HepG2 (cell line): Measurements from ENCODE around the gene GADD45B. TPM values are rescaled to one million over a fixed set of nuclear protein-coding genes. Genes with fewer than 3 reads are reported as not detected.
A peak's percentile ranks its signal among the peaks of the same experiment; 100 is the strongest.

Experiments
- ATAC-seq: fragments of 200-7000 bp; cut with Tn5 transposase; 3 replicates; pipeline ENCODE4 v1.9.1; 2020; ENCODE audit warnings: mild to moderate bottlenecking, moderate library complexity
- Bru-seq: library from RNA; stranded (reverse); fragments of 400-500 nt; gene quantifications from one replicate; lab custom pipeline; 2021; lab: Mats Ljungman, UMichigan
- BruChase-seq, 2 experiments: library from RNA; stranded (reverse); fragments of 400-500 nt; gene quantifications; one replicate each; lab custom pipeline; 2021; lab: Mats Ljungman, UMichigan
- BruUV-seq: library from RNA; stranded (reverse); fragments of 400-500 nt; replicated peaks from 2 replicates; lab custom pipeline; 2021; lab: Mats Ljungman, UMichigan
- CTCF ChIA-PET: fragments of 300-600 bp; formaldehyde crosslinking; extraction: SDS; loops from one replicate; lab custom pipeline; 2021; ENCODE audit warnings: low total read pairs, inconsistent platforms, low intra/inter-chr PET ratio; lab: Yijun Ruan, JAX
- POLR2A ChIA-PET: fragments of 350-600 bp; sonication (Branson Sonifier 250); formaldehyde crosslinking; loops from one replicate; lab custom pipeline; 2020; ENCODE audit warnings: antibody characterized with exemption, inconsistent platforms; lab: Yijun Ruan, JAX
- DNase-seq: peaks from one replicate; pipeline ENCODE4 v3.0.0-alpha.2; 2015; ENCODE audit warnings: low spot score
- FAIRE-seq: peaks from 3 replicates; lab custom pipeline; 2011; peaks lifted over from hg19 to GRCh38; lab: Jason Lieb, UNC
- H2AFZ ChIP-seq: one replicate; pipeline ENCODE4 v1.6.1; 2011; ENCODE audit warnings: low read length, inconsistent platforms
- H3K27ac ChIP-seq: fragments of 300-600 bp; 3 replicates; pipeline ENCODE4 v1.8.0; 2011; ENCODE audit warnings: mixed run types, mild to moderate bottlenecking, mixed read lengths, low read length, inconsistent platforms; ENCODE audit not compliant: insufficient read depth; ENCODE audit errors: extremely low read length
- H3K27me3 ChIP-seq, 2 experiments: fragments of 200-600 bp in 1 of 2; 2 replicates in 1 of 2; 3 replicates in 1 of 2; pipeline versions ENCODE4 v1.6.0 to v1.8.0; 2011; ENCODE audit warnings: low read length in 2 of 2, mild to moderate bottlenecking in 2 of 2, moderate library complexity in 2 of 2, inconsistent platforms in 1 of 2; ENCODE audit not compliant: insufficient read depth in 2 of 2, control insufficient read depth in 1 of 2
- H3K36me3 ChIP-seq, 2 experiments: fragments of 200-600 bp in 1 of 2; replicated peaks in 1 of 2; 2 replicates in 1 of 2; 3 replicates in 1 of 2; pipeline versions ENCODE4 v1.5.1 to v1.8.0; 2011; ENCODE audit warnings: low read length in 2 of 2, inconsistent platforms in 1 of 2; ENCODE audit not compliant: insufficient read depth in 2 of 2, control insufficient read depth in 1 of 2
- H3K4me1 ChIP-seq: 2 replicates; pipeline ENCODE4 v1.5.1; 2012; ENCODE audit warnings: low read length, inconsistent platforms; ENCODE audit not compliant: insufficient read depth
- H3K4me2 ChIP-seq: 2 replicates; pipeline ENCODE4 v1.6.0; 2011; ENCODE audit warnings: low read depth, low read length, inconsistent platforms
- H3K4me3 ChIP-seq, 3 experiments: fragments of 200-600 bp in 1 of 3; sonication (generic), shearing (Covaris generic) in 1 of 3; replicated peaks in 1 of 3; 2 replicates each; pipeline ENCODE4 v1.5.1; 2011 to 2016; ENCODE audit warnings: low read length in 3 of 3, inconsistent platforms in 2 of 3, low read depth in 2 of 3, mild to moderate bottlenecking in 2 of 3, control low read depth in 1 of 3, mixed read lengths in 1 of 3; ENCODE audit not compliant: insufficient read depth in 1 of 3
- H3K79me2 ChIP-seq: one replicate; pipeline ENCODE4 v1.6.1; 2011; ENCODE audit warnings: low read length, inconsistent platforms; ENCODE audit not compliant: insufficient read depth
- H3K9ac ChIP-seq: 2 replicates; pipeline ENCODE4 v1.6.0; 2011; ENCODE audit warnings: mild to moderate bottlenecking, low read depth, low read length, inconsistent platforms; ENCODE audit not compliant: insufficient read depth
- H3K9me3 ChIP-seq: 2 replicates; pipeline ENCODE4 v1.5.1; 2012; ENCODE audit warnings: mild to moderate bottlenecking, low read length
- H4K20me1 ChIP-seq: 2 replicates; pipeline ENCODE4 v1.6.0; 2011; ENCODE audit warnings: inconsistent platforms, mild to moderate bottlenecking, low read length, moderate library complexity; ENCODE audit not compliant: insufficient read depth
- MAZ ChIP-seq, 2 experiments: sonication (generic) in 1 of 2; formaldehyde crosslinking in 1 of 2; IDR thresholded peaks; 2 replicates each; pipeline versions ENCODE4 v1.5.0 to v1.6.1; 2012 to 2020; ENCODE audit warnings: low read depth in 2 of 2, mild to moderate bottlenecking in 2 of 2, borderline replicate concordance in 1 of 2, improper control_type of control experiment in 1 of 2, low read length in 1 of 2, missing genetic modification reagents in 1 of 2, moderate library complexity in 1 of 2
- ZMYM4 ChIP-seq: sonication (generic); formaldehyde crosslinking; IDR thresholded peaks from 2 replicates; pipeline ENCODE4 v1.8.1; 2023; ENCODE audit warnings: mild to moderate bottlenecking, missing genetic modification reagents
- ZNF253 ChIP-seq: sonication (generic); formaldehyde crosslinking; IDR thresholded peaks from 2 replicates; pipeline ENCODE4 v1.8.0; 2022; ENCODE audit warnings: mild to moderate bottlenecking, missing genetic modification reagents, borderline replicate concordance
- WGBS: methylation state at CpG from one replicate; pipeline ENCODE4 v1.1.6; 2017; ENCODE audit warnings: low lambda C conversion rate; 5-methylcytosine and 5-hydroxymethylcytosine counted together
- in situ Hi-C: cut with HindIII; loops from 2 replicates; pipeline ENCODE4 v1.10.0; 2017; ENCODE audit warnings: low pct_unique_long_range_greater_than_20kb; ENCODE audit not compliant: extremely low pct_ligation_motif_present
- intact Hi-C: fragments of 100-400 bp; cut with micrococcal nuclease; formaldehyde crosslinking; loops from one replicate; pipeline ENCODE4 v1.10.0; 2022; ENCODE audit not compliant: unreplicated experiment
- long read RNA-seq, 2 experiments: library from RNA in 1 of 2; library from polyadenylated mRNA in 1 of 2; stranded (forward) in 1 of 2; unstranded in 1 of 2; transcript quantifications; one replicate each; pipeline ENCODE4 v2.0.0, GENCODE V29; 2019 to 2022
- polyA minus RNA-seq, 3 experiments: library from RNA; depleted of rRNA, polyadenylated mRNA; stranded (reverse); fragments of >200 nt; gene quantifications; 2 replicates each; pipeline ENCODE4 v1.2.3, GENCODE V29; 2011; ENCODE audit warnings: low replicate concordance in 1 of 3
- polyA plus RNA-seq, 8 experiments: library from polyadenylated mRNA; depleted of rRNA in 3 of 8; stranded (reverse) in 7 of 8; unstranded in 1 of 8; fragments of >200 nt; fragmentation: Illumina TruSeq in 4 of 8; extraction: Trizol in 4 of 8; gene quantifications; 2 replicates each; pipeline versions ENCODE4 v1.2.1 to v1.2.3, GENCODE V29; 2011 to 2016; ENCODE audit warnings: low read depth in 4 of 8, missing spikeins in 1 of 8, mixed read lengths in 1 of 8; ENCODE audit not compliant: insufficient read depth in 1 of 8
- total RNA-seq, 5 experiments: library from RNA; depleted of rRNA; stranded (reverse); fragments of >200 nt; fragmentation: Illumina TruSeq; extraction: Trizol; gene quantifications; 2 replicates each; pipeline ENCODE4 v1.2.3, GENCODE V29; 2016; ENCODE audit warnings: low read depth in 1 of 5
- TF ChIP-seq, protein P1 (sequence below): sonication (generic); formaldehyde crosslinking; IDR thresholded peaks from 2 replicates; pipeline ENCODE4 v1.5.0; 2020; ENCODE audit warnings: missing genetic modification reagents
- TF ChIP-seq, protein P2 (sequence below): sonication (generic); formaldehyde crosslinking; IDR thresholded peaks from 2 replicates; pipeline ENCODE4 v1.4.0; 2020; ENCODE audit warnings: missing genetic modification reagents

GADD45B gene, protein sequence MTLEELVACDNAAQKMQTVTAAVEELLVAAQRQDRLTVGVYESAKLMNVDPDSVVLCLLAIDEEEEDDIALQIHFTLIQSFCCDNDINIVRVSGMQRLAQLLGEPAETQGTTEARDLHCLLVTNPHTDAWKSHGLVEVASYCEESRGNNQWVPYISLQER
- total RNA-seq (2016; rRNA removed; fragmentation: Illumina TruSeq; extraction: Trizol) (3.2 and 4.6 TPM in 2 replicates), polyA plus RNA-seq (2011; rRNA removed) (34.1 and 40.4 TPM in 2 replicates), polyA minus RNA-seq (2011; rRNA and poly(A)+ RNA removed; ENCODE audit: low replicate concordance) (22.5 and 88.0 TPM in 2 replicates), Bru-seq, nascent RNA (percentile 84 among the genes with signal in this experiment), BruChase-seq, experiment 1, labeled RNA remaining after a 6-hour chase (percentile 69 among the genes with signal in this experiment), BruChase-seq, experiment 2, labeled RNA remaining after a 2-hour chase (percentile 67 among the genes with signal in this experiment)
- 0.71 and 0.91 TPM in 2 replicates for total RNA-seq (2016; cell fraction: cytosol; rRNA removed; fragmentation: Illumina TruSeq; extraction: Trizol; ENCODE audit: low read depth)
- total RNA-seq (2016; cell fraction: insoluble cytoplasmic fraction; rRNA removed; fragmentation: Illumina TruSeq; extraction: Trizol): 3.2 and 6.0 TPM in 2 replicates
- 1.8 TPM in 2 replicates for total RNA-seq (2016; cell fraction: membrane; rRNA removed; fragmentation: Illumina TruSeq; extraction: Trizol)
- 7.3 and 7.6 TPM in 2 replicates for total RNA-seq (2016; cell fraction: nucleus; rRNA removed; fragmentation: Illumina TruSeq; extraction: Trizol)
- polyA plus RNA-seq (2011; cell fraction: cytosol; rRNA removed): 40.0 and 43.7 TPM in 2 replicates
- polyA plus RNA-seq (2011; cell fraction: nucleus; rRNA removed): 66.8 and 77.1 TPM in 2 replicates
- 11.3 and 22.4 TPM in 2 replicates for polyA plus RNA-seq (2012)
- 1.5 and 1.7 TPM in 2 replicates for polyA plus RNA-seq (2016; cell fraction: cytosol; fragmentation: Illumina TruSeq; extraction: Trizol; ENCODE audit: low read depth)
- 5.5 and 5.8 TPM in 2 replicates for polyA plus RNA-seq (2016; cell fraction: insoluble cytoplasmic fraction; fragmentation: Illumina TruSeq; extraction: Trizol; ENCODE audit: low read depth)
- 2.3 and 2.5 TPM in 2 replicates for polyA plus RNA-seq (2016; cell fraction: membrane; fragmentation: Illumina TruSeq; extraction: Trizol; ENCODE audit: low read depth)
- 16.6 and 21.3 TPM in 2 replicates for polyA plus RNA-seq (2016; cell fraction: nucleus; fragmentation: Illumina TruSeq; extraction: Trizol; ENCODE audit: insufficient read depth, low read depth)
- polyA minus RNA-seq (2011; cell fraction: cytosol; rRNA and poly(A)+ RNA removed): 12.3 and 15.6 TPM in 2 replicates
- 35.0 and 45.0 TPM in 2 replicates for polyA minus RNA-seq (2011; cell fraction: nucleus; rRNA and poly(A)+ RNA removed)
- long read RNA-seq, experiment 1, partial matches to known transcripts: 0 of 2 reads
- long read RNA-seq, experiment 1, other reads (novel, unspliced or antisense): 1 of 2 reads
- long read RNA-seq, experiment 2, transcript GADD45B-201 (4 exons, 1,373 nt): major isoform, 10 of 18 reads
- long read RNA-seq, experiment 2, partial matches to known transcripts: 0 of 18 reads
- long read RNA-seq, experiment 2, other reads (novel, unspliced or antisense): 7 of 18 reads

DNA sequence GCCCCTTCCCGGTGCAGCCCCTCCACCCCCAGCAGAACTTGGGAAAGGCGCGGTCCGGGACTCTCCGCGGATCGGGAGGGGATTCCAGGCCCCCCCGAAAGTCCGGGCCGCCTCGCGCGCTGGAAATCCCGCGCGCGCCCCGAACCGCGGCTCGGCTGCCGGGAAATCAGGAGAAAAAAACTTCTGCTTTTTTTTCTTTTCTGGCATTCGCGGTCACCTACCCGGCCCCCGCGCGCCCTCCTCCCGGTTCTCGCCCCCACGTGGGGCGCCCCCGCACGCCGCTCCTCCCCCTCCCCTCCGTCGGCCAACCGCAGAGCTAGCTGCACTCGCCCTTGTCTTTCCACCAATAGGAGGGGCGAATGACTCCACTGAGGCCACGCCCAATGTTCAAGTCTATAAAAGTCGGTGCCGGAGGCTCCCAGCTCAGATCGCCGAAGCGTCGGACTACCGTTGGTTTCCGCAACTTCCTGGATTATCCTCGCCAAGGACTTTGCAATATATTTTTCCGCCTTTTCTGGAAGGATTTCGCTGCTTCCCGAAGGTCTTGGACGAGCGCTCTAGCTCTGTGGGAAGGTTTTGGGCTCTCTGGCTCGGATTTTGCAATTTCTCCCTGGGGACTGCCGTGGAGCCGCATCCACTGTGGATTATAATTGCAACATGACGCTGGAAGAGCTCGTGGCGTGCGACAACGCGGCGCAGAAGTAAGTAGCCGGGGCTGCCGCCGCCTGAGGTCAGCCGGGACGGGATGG, at the start of gene GADD45B:
GADD45B (plus strand) TSS at position 426 of the 749 bp plus-strand sequence; CDS start at position 658, 232 bp downstream.
- Histone ChIP-seq H3K36me3 (no peaks in the 10 kb centered on the region; a peak in 1 of 5 replicates), H3K9me3 (no peaks in the 10 kb centered on the region), H2AFZ (no peak within 1 kb of the TSS), H3K4me2 (peak within 1 kb of the TSS; percentile 99), H3K79me2 (peaks cover 14% of the 10 kb centered on the region), H3K9ac (peak within 1 kb of the TSS; percentile 91), H3K27me3 (no peaks in the 10 kb centered on the region; a peak in 2 of 5 replicates), H3K4me1 (peaks cover 33% of the 10 kb centered on the region), H3K4me3 (peak within 1 kb of the TSS; percentile 92 to 100 (median 98)), H3K27ac (peak within 1 kb of the TSS; percentile 56), H4K20me1 (peaks cover 28% of the 10 kb centered on the region; the same call in 1 of the 2 replicates)
- 1% methylated on average over 34 of the region's 70 CpGs for whole genome bisulfite sequencing
- ChIA-PET POLR2A (interaction anchor here (0.6 to 5.9 kb wide), 61 partner anchors 8 to 1287 kb away, joined by 3 to 199 read pairs (median 8); partner anchors contain the start of genes LMNB2, MRPL54, TIMM13 and ZNF556), CTCF (interaction anchor here (3.1 kb wide), 1 partner anchor 137 kb away, joined by 39 read pairs; no protein-coding TSS in a partner anchor)
- DNase-seq (peak; percentile 93), ATAC-seq (peak; percentile 56), FAIRE-seq (peak; percentile 89)
- in situ Hi-C loops: loop anchor here (5.0 kb wide), 2 partner anchors 66 to 136 kb away; no protein-coding TSS in a partner anchor
- BruUV-seq: no TSS peak
- intact Hi-C loops: loop anchor here (1.0 to 5.0 kb wide), 3 partner anchors 51 to 103 kb away; no protein-coding TSS in a partner anchor
- TF ChIP-seq ZNF253 (CRISPR knock-in tag) (peak; percentile 49; the same call in 1 of the 2 replicates), MAZ (IDR thresholded peaks at IDR 0.05; ENCODE audit: borderline replicate concordance, low read depth, low read length) (peak; percentile 91), MAZ (CRISPR knock-in tag; IDR thresholded peaks at IDR 0.05; ENCODE audit: low read depth) (peak; percentile 76; the same call in 1 of the 2 replicates), ZMYM4 (CRISPR knock-in tag) (peak; percentile 77)
- TF ChIP-seq, protein P1, sequence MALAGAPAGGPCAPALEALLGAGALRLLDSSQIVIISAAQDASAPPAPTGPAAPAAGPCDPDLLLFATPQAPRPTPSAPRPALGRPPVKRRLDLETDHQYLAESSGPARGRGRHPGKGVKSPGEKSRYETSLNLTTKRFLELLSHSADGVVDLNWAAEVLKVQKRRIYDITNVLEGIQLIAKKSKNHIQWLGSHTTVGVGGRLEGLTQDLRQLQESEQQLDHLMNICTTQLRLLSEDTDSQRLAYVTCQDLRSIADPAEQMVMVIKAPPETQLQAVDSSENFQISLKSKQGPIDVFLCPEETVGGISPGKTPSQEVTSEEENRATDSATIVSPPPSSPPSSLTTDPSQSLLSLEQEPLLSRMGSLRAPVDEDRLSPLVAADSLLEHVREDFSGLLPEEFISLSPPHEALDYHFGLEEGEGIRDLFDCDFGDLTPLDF (CRISPR knock-in tag): peak; percentile 22; the same call in 1 of the 2 replicates
- TF ChIP-seq, protein P2, sequence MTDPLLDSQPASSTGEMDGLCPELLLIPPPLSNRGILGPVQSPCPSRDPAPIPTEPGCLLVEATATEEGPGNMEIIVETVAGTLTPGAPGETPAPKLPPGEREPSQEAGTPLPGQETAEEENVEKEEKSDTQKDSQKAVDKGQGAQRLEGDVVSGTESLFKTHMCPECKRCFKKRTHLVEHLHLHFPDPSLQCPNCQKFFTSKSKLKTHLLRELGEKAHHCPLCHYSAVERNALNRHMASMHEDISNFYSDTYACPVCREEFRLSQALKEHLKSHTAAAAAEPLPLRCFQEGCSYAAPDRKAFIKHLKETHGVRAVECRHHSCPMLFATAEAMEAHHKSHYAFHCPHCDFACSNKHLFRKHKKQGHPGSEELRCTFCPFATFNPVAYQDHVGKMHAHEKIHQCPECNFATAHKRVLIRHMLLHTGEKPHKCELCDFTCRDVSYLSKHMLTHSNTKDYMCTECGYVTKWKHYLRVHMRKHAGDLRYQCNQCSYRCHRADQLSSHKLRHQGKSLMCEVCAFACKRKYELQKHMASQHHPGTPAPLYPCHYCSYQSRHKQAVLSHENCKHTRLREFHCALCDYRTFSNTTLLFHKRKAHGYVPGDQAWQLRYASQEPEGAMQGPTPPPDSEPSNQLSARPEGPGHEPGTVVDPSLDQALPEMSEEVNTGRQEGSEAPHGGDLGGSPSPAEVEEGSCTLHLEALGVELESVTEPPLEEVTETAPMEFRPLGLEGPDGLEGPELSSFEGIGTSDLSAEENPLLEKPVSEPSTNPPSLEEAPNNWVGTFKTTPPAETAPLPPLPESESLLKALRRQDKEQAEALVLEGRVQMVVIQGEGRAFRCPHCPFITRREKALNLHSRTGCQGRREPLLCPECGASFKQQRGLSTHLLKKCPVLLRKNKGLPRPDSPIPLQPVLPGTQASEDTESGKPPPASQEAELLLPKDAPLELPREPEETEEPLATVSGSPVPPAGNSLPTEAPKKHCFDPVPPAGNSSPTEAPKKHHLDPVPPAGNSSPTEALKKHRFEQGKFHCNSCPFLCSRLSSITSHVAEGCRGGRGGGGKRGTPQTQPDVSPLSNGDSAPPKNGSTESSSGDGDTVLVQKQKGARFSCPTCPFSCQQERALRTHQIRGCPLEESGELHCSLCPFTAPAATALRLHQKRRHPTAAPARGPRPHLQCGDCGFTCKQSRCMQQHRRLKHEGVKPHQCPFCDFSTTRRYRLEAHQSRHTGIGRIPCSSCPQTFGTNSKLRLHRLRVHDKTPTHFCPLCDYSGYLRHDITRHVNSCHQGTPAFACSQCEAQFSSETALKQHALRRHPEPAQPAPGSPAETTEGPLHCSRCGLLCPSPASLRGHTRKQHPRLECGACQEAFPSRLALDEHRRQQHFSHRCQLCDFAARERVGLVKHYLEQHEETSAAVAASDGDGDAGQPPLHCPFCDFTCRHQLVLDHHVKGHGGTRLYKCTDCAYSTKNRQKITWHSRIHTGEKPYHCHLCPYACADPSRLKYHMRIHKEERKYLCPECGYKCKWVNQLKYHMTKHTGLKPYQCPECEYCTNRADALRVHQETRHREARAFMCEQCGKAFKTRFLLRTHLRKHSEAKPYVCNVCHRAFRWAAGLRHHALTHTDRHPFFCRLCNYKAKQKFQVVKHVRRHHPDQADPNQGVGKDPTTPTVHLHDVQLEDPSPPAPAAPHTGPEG (CRISPR knock-in tag): peak; percentile 58
